ENCODE data around the gene ARHGAP26. TPM values are rescaled to one million over a fixed set of nuclear protein-coding genes. Genes with fewer than 3 reads are reported as not detected.

ARHGAP26 gene
- total RNA-seq, 5 donors from 2014 or later (not counting 1 experiment from before 2014, with no cell fraction given) = 22.8 to 49.3 (median 28.3) TPM

DNA sequence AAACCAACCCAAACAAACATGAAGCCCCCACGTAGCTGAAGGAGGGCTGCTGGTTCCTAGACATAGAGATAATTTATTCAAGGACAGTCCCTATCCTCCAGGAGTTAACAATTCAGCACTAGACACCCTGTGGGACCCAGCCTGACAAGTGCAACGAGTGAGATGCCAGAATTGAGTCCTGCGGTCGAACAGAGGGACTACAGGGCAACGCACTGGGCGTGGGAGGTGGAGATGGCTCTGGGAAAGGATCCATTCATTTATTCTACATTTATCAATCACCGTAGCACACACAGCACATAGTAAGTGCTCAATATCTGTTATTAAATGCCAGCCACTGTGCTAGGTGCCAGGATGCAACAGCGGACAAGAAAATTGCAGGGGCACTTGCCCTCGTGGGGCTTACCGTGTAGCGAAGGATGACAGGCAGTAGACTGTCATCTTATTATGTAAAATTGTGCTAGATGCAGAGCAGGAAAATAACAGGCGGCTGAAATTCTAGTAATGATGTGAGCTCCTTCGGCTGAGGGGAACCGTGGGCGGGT, 855 bp upstream of the ARHGAP26 start:
- Histone ChIP-seq H3K27ac (ENCODE audit: low read length) (peak overlapping the region; percentile 67), H3K36me3 (ENCODE audit: control insufficient read depth in 2 of 2, extremely low read depth in 1 of 2, insufficient read depth in 1 of 2, low read length in 1 of 2) (no peaks in the 10 kb centered on the region), H3K27me3 (replicated peaks in 1 of 2; ENCODE audit: control insufficient read depth in 2 of 2, extremely low read depth in 1 of 2, insufficient read depth in 2 of 2, low read length in 1 of 2) (no peaks in the 10 kb centered on the region), H3K4me3 (ENCODE audit: control insufficient read depth in 1 of 2, extremely low read depth in 1 of 2, low read length in 1 of 2) (peak overlapping the region; percentile 69 to 89), H3K4me1 (ENCODE audit: control insufficient read depth in 1 of 2, extremely low read depth in 1 of 2, insufficient read depth in 2 of 2, low read length in 2 of 2) (peaks cover 12 to 26% of the 10 kb centered on the region in 2 experiments), H3K9me3 (no peaks in the 10 kb centered on the region)
- 3% methylated on average over 8 of the region's 15 CpGs for WGBS (ENCODE audit: insufficient coverage)
- peak overlapping the region; percentile 41 to 92 for H3K27ac Mint-ChIP-seq
- ATAC-seq (replicated peaks in 1 of 4) (no peak), DNase-seq (peak in 1 of 35 experiments; percentile 55)
- H3K4me1 Mint-ChIP-seq = peaks cover 33 to 39% (median 36%) of the 10 kb centered on the region in 3 donors
- no peaks in the 10 kb centered on the region for H3K27me3 Mint-ChIP-seq
- H3K36me3 Mint-ChIP-seq = no peaks in the 10 kb centered on the region
- POLR2A ChIA-PET = interaction anchor here in 1 of 2 donors (0.6 to 0.7 kb wide), 3 partner anchors 14 to 800 kb away, joined by 3 read pairs; partner anchors contain the start of gene RNF14
- CTCF ChIA-PET = interaction anchor here in 1 of 2 donors (0.6 to 5.4 kb wide), 15 partner anchors 16 to 800 kb away, joined by 3 to 28 read pairs (median 4); partner anchors contain the start of gene RNF14
- no peaks in the 10 kb centered on the region for H3K9me3 Mint-ChIP-seq
- H3K4me3 Mint-ChIP-seq = peak overlapping the region; percentile 83 to 91 (median 86)

DNA sequence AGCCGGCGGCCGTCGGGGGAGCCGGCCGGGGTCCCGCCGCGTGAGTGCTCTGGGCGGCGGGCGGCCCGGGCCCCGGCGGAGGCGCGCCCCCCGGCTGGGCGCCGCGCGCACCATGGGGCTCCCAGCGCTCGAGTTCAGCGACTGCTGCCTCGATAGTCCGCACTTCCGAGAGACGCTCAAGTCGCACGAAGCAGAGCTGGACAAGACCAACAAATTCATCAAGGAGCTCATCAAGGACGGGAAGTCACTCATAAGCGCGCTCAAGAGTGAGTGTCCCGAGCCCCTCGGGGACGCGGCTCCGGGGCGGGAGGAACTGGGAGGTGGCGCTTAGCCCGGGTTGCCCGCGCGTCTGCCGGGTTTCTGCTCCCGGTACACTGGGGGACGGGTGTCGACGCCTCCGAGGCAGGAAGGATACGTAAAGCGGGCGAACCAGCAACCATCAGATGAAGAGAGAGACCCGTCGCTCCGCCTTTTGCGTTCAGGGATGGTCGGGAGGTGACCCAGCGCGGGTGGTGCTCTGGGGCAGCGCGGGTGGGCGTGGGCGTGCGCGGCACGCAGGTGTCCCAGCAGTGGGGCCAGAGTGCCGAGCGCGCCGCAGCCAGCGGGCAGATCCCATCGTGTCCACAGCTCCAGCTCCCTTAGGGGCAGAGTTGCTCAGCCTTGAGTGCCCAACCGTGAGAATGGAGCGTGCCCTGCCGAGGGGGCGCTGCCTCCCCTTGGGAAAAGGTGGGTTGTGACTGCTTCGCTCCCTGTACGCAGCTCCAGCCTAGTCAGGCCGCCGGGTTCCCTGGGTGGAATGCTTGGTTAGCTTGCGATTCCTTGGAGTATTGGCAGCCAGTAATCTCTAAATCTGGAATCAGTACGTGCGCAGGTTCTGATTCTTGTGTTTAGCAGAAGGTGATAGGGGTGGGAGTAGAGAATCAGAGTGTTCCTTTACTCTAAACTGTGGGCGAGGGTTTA, 753 bp downstream of the ARHGAP26 start:
- no peaks in the 10 kb centered on the region for H3K27me3 Mint-ChIP-seq
- ChIA-PET CTCF (interaction anchor here in 1 of 2 donors (0.5 to 5.4 kb wide), 15 partner anchors 9 to 1433 kb away, joined by 3 to 28 read pairs (median 6); partner anchors contain the start of gene RNF14), POLR2A (interaction anchor here (0.6 to 1.9 kb wide), 11 partner anchors 9 to 661 kb away, joined by 3 to 9 read pairs (median 3); no protein-coding TSS in a partner anchor)
- H3K36me3 Mint-ChIP-seq = no peaks in the 10 kb centered on the region
- H3K27ac Mint-ChIP-seq = peak overlapping the region; percentile 81 to 83
- peaks cover 37 to 50% (median 46%) of the 10 kb centered on the region in 3 donors for H3K4me1 Mint-ChIP-seq
- Histone ChIP-seq H3K4me1 (ENCODE audit: control insufficient read depth in 1 of 2, extremely low read depth in 1 of 2, insufficient read depth in 2 of 2, low read length in 2 of 2) (peaks cover 14 to 26% of the 10 kb centered on the region in 2 experiments), H3K27me3 (replicated peaks in 1 of 2; ENCODE audit: control insufficient read depth in 2 of 2, extremely low read depth in 1 of 2, insufficient read depth in 2 of 2, low read length in 1 of 2) (no peaks in the 10 kb centered on the region), H3K4me3 (ENCODE audit: control insufficient read depth in 1 of 2, extremely low read depth in 1 of 2, low read length in 1 of 2) (peak overlapping the region; percentile 69 to 89), H3K9me3 (no peaks in the 10 kb centered on the region), H3K27ac (ENCODE audit: low read length) (peak overlapping the region; percentile 45), H3K36me3 (ENCODE audit: control insufficient read depth in 2 of 2, extremely low read depth in 1 of 2, insufficient read depth in 1 of 2, low read length in 1 of 2) (no peaks in the 10 kb centered on the region)
- H3K4me3 Mint-ChIP-seq = peak overlapping the region; percentile 83 to 95 (median 89)
- WGBS (ENCODE audit: insufficient coverage) = under 1% methylated on average over 82 of the region's 86 CpGs
- ATAC-seq (replicated peaks in 1 of 4) (peak; percentile 31 to 42 (median 38)), DNase-seq (peak; percentile 26 to 71 (median 49))
- H3K9me3 Mint-ChIP-seq = no peaks in the 10 kb centered on the region

DNA sequence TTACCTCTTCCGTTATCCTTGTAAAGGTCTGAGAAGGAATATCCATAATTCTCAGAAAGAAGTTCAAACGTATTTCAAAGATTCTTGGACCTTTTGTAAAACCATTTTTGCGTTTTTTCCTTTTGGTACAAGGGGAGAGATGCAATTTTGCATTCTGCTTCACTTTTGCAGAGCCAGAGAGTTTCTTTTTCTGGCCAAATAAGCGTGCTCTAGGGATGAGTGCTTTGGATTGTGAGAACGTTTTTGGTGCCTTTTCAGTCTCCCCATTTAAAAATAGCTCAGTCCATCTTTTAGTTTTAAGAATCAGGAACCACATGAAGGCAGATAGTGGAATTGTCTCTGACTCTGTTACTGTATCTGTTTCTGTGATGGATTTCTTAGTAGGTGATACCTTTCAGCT, 1.5 kb downstream of the ARHGAP26 start:
- no peaks in the 10 kb centered on the region for H3K27me3 Mint-ChIP-seq
- ChIA-PET CTCF (interaction anchor here in 1 of 2 donors (0.6 to 5.4 kb wide), 9 partner anchors 8 to 96 kb away, joined by 3 to 28 read pairs (median 10); no protein-coding TSS in a partner anchor), POLR2A (interaction anchor here in 1 of 2 donors (0.7 to 1.9 kb wide), 5 partner anchors 8 to 26 kb away, joined by 3 to 9 read pairs (median 5); no protein-coding TSS in a partner anchor)
- Histone ChIP-seq H3K9me3 (no peaks in the 10 kb centered on the region), H3K4me3 (ENCODE audit: control insufficient read depth in 1 of 2, extremely low read depth in 1 of 2, low read length in 1 of 2) (peak overlapping the region; percentile 69 to 89), H3K36me3 (ENCODE audit: control insufficient read depth in 2 of 2, extremely low read depth in 1 of 2, insufficient read depth in 1 of 2, low read length in 1 of 2) (no peaks in the 10 kb centered on the region), H3K27me3 (replicated peaks in 1 of 2; ENCODE audit: control insufficient read depth in 2 of 2, extremely low read depth in 1 of 2, insufficient read depth in 2 of 2, low read length in 1 of 2) (no peaks in the 10 kb centered on the region), H3K27ac (ENCODE audit: low read length) (no peak overlapping the region), H3K4me1 (ENCODE audit: control insufficient read depth in 1 of 2, extremely low read depth in 1 of 2, insufficient read depth in 2 of 2, low read length in 2 of 2) (peaks cover 14 to 26% of the 10 kb centered on the region in 2 experiments)
- ATAC-seq (replicated peaks in 1 of 4) = no peak
- peak overlapping the region; percentile 83 to 95 (median 89) for H3K4me3 Mint-ChIP-seq
- peak overlapping the region in 1 of 2 donors; percentile 83 for H3K27ac Mint-ChIP-seq
- peaks cover 42 to 50% (median 50%) of the 10 kb centered on the region in 3 donors for H3K4me1 Mint-ChIP-seq
- H3K36me3 Mint-ChIP-seq = peaks cover 3% of the 10 kb centered on the region
- DNase-seq = no peak
- no peaks in the 10 kb centered on the region for H3K9me3 Mint-ChIP-seq
- WGBS (ENCODE audit: insufficient coverage) = 70% methylated on average over 2 of the region's 5 CpGs

DNA sequence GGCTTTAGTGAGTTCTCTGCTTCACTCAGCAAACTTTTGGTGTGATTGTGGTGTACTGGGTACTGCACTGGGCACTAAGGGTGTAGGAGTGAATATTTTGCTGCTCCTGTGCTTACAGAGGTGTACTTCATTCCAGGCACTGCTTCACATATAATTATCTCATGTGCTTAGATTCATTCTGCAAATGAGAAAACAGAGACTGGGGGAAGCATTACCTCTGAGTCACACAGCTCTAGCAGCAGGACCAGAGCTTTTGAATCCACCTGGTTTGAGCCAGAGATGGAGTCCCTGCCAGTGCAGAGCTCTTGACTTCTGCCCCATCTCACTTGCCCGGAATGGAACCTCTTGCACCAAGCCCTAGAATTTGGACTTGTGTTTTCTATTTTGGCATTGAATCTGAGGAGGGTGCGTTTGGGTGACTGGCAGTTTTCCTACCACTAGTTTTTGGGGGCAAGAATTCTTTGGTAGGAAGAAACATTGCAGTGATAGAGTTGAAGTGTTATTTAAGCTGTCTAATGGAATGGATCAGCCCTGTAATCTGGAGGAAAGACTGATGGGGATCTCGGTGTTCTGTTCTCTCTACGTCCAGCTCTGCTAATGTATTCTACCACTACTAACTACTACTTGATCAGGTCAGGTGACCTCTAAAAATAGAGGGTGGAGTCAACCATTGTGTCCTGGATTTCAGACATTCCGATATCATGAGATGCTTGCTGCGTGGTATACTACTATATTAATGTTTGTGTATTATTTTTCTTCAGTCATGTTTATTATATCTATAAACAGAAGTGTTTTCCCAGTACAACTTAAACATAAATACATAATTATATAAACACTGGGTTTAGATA, 2.5 kb downstream of the ARHGAP26 start:
- H3K9me3 ChIP-seq = no peaks in the 10 kb centered on the region
- no peaks in the 10 kb centered on the region for H3K27me3 ChIP-seq (replicated peaks in 1 of 2; ENCODE audit: control insufficient read depth in 2 of 2, extremely low read depth in 1 of 2, insufficient read depth in 2 of 2, low read length in 1 of 2)
- H3K36me3 ChIP-seq (ENCODE audit: control insufficient read depth in 2 of 2, extremely low read depth in 1 of 2, insufficient read depth in 1 of 2, low read length in 1 of 2) = no peaks in the 10 kb centered on the region
- peak overlapping the region; percentile 83 to 95 (median 89) for H3K4me3 Mint-ChIP-seq
- peaks cover 14 to 26% of the 10 kb centered on the region in 2 experiments for H3K4me1 ChIP-seq (ENCODE audit: control insufficient read depth in 1 of 2, extremely low read depth in 1 of 2, insufficient read depth in 2 of 2, low read length in 2 of 2)
- DNase-seq (no peak), ATAC-seq (replicated peaks in 1 of 4) (no peak)
- no peak overlapping the region for H3K27ac ChIP-seq (ENCODE audit: low read length)
- peaks cover 47 to 57% (median 53%) of the 10 kb centered on the region in 3 donors for H3K4me1 Mint-ChIP-seq
- peaks cover 3% of the 10 kb centered on the region for H3K36me3 Mint-ChIP-seq
- 88% methylated on average over 1 of the region's 6 CpGs for WGBS (ENCODE audit: insufficient coverage)
- H3K27ac Mint-ChIP-seq = peak overlapping the region in 1 of 2 donors; percentile 25
- CTCF ChIA-PET = interaction anchor here in 1 of 2 donors (1.0 to 5.4 kb wide), 4 partner anchors 24 to 95 kb away, joined by 3 to 26 read pairs (median 3); no protein-coding TSS in a partner anchor
- H3K27me3 Mint-ChIP-seq = no peaks in the 10 kb centered on the region
- H3K4me3 ChIP-seq (ENCODE audit: control insufficient read depth in 1 of 2, extremely low read depth in 1 of 2, low read length in 1 of 2) = no peak overlapping the region
- POLR2A ChIA-PET = interaction anchor here (0.7 to 1.9 kb wide), 4 partner anchors 11 to 45 kb away, joined by 3 to 8 read pairs (median 6); no protein-coding TSS in a partner anchor
- no peaks in the 10 kb centered on the region for H3K9me3 Mint-ChIP-seq

DNA sequence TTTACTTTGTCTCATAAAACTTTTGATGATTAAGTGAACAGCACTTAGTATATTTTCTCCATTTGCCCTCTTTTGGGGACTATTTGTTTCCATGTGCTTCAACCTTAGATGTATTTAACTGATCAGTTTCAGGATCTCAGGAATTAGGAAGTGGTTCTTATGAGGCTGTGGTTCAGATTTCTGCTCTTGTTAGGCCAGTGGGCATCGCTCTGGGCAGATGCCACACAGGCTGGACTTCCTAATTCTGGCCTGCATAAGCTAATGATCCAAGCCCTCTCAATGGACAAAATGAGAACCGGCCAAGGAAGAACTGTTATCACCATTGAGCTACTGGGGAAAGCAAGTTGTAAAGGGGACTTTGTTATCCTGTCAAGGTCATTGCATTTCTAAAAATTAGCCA, 6.9 kb downstream of the ARHGAP26 start:
- peaks cover 3% of the 10 kb centered on the region for H3K36me3 Mint-ChIP-seq
- peaks cover 61 to 70% (median 66%) of the 10 kb centered on the region in 3 donors for H3K4me1 Mint-ChIP-seq
- no peak overlapping the region for H3K4me3 Mint-ChIP-seq
- POLR2A ChIA-PET = no interaction called here
- Histone ChIP-seq H3K27me3 (replicated peaks in 1 of 2; ENCODE audit: control insufficient read depth in 2 of 2, extremely low read depth in 1 of 2, insufficient read depth in 2 of 2, low read length in 1 of 2) (no peaks in the 10 kb centered on the region), H3K27ac (ENCODE audit: low read length) (no peak overlapping the region), H3K36me3 (ENCODE audit: control insufficient read depth in 2 of 2, extremely low read depth in 1 of 2, insufficient read depth in 1 of 2, low read length in 1 of 2) (no peaks in the 10 kb centered on the region), H3K4me1 (ENCODE audit: control insufficient read depth in 1 of 2, extremely low read depth in 1 of 2, insufficient read depth in 2 of 2, low read length in 2 of 2) (peaks cover 12 to 25% of the 10 kb centered on the region in 2 experiments), H3K9me3 (no peaks in the 10 kb centered on the region), H3K4me3 (ENCODE audit: control insufficient read depth in 1 of 2, extremely low read depth in 1 of 2, low read length in 1 of 2) (no peak overlapping the region)
- no peaks in the 10 kb centered on the region for H3K9me3 Mint-ChIP-seq
- no peaks in the 10 kb centered on the region for H3K27me3 Mint-ChIP-seq
- no peak for ATAC-seq (replicated peaks in 1 of 4)
- no peak for DNase-seq
- CTCF ChIA-PET = interaction anchor here (0.5 to 0.7 kb wide), 2 partner anchors 10 to 32 kb away, joined by 3 to 4 read pairs; no protein-coding TSS in a partner anchor
- WGBS (ENCODE audit: insufficient coverage) = no CpG with 5 or more reads among the region's 2 CpGs
- no peak overlapping the region for H3K27ac Mint-ChIP-seq
